HG02623 (cell line): ENCODE data around the gene TF.

ENCODE experiments used
- ATAC-seq: cut with Tn5 transposase; IDR thresholded peaks from one replicate; pipeline ENCODE4 v1.9.1; 2021; ENCODE audit warnings: moderate library complexity; ENCODE audit not compliant: unreplicated experiment

Gene TF

GRCh38 chr3:133746712-133747066 is 496 bp downstream of the TF start:
- no peak for ATAC-seq

- no peak for ATAC-seq
Observed at GRCh38 chr3:133747373-133747772, 1.2 kb downstream of the TF start.

GRCh38 chr3:133747907-133748639 is 1.9 kb downstream of the TF start:
- ATAC-seq = no peak

- ATAC-seq = no peak
Observed at GRCh38 chr3:133749427-133750258, 3.5 kb downstream of the TF start.

- ATAC-seq = no peak
Observed at GRCh38 chr3:133750259-133750656, 4.1 kb downstream of the TF start.

- no peak for ATAC-seq
Observed at GRCh38 chr3:133753107-133753778, 7.0 kb downstream of the TF start.

- ATAC-seq = no peak
Observed at GRCh38 chr3:133753779-133754164, 7.6 kb downstream of the TF start.

- no peak for ATAC-seq
Observed at GRCh38 chr3:133754455-133754854, 8.3 kb downstream of the TF start.

- no peak for ATAC-seq
Observed at GRCh38 chr3:133754973-133755828, 9.0 kb downstream of the TF start.

GRCh38 chr3:133756716-133757694 is 10.8 kb downstream of the TF start:
- no peak for ATAC-seq

GRCh38 chr3:133757701-133758567 is 11.7 kb downstream of the TF start:
- no peak for ATAC-seq

- no peak for ATAC-seq
Observed at GRCh38 chr3:133758568-133758928, 12.4 kb downstream of the TF start.

- no peak for ATAC-seq
Observed at GRCh38 chr3:133758964-133759739, 13.0 kb downstream of the TF start.

GRCh38 chr3:133759740-133760305 is 13.6 kb downstream of the TF start:
- no peak for ATAC-seq

GRCh38 chr3:133760916-133761315 is 14.7 kb downstream of the TF start:
- no peak for ATAC-seq

GRCh38 chr3:133761605-133762484 is 15.7 kb downstream of the TF start:
- ATAC-seq = no peak

- ATAC-seq = no peak
Observed at GRCh38 chr3:133762539-133762938, 16.3 kb downstream of the TF start.
